SKM-1 treated with dmso at 0.1 percent for 144 hours (cell line): ENCODE results near the gene SLBP.

ENCODE experiments used
- DNase-seq: peaks from one replicate; lab custom pipeline; 2025; ENCODE audit not compliant: unreplicated experiment; lab: John Stamatoyannopoulos, UW

The SLBP gene

DNA sequence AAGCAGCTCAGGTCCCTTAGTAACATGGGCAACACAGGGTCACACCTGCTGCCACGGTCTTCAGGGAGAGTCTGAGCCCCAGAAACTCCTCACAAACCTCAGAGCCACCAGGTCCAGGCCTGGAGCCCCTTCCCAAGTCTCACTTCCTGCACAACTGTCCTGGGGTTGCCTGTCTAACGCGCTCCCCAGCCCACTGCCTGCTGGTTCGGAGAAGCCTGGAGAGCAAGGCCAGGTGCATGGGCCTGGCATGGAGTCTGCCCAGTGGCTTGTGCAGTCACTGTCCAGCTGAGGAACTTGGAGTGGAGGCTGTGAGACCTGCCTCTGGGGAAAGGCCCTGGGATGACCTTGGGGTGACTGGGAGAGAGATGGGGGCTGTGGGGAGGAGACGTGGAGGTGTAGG is 56.0 kb downstream of the SLBP start:
- DNase-seq, result no peak

DNA sequence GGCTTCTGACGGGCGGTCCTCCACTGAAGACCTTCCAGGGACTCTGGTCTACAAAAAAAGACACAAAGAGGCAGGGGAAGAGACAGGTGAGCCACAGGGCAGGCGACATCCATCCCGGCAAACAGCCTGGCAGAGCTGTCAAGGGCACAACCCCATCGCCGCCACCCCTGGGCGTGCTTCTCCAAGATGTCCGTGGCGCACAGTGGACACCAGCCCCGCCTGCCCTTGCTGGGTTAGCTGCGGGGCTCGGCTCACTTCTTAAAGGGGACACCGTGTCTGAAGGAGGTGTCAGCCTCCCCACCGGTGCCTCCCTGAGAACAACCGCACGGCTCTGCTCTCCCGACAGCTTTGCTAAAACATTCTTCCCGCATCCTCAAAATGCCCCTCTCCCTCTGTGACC is 56.4 kb downstream of the SLBP start:
- DNase-seq, result no peak

DNA sequence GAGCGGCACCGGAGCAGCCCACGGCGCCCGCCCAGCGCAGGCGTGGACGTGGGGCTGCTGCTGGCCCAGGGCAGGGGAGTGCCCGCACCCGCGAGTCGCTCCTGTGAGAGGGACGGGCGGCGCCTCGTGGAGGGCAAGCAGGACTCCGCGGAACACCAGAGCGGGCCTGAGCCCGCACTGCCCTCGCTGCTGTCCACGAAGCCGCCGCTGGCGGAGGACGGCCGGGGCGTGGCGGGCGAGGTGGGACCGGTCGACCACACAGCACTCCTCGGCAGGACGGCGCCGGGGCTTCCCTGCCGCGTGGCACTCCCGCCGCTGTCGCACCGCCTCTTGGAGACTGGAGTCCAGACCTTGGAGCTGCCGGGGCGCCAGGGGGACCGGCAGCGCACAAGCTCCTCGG is 57.0 kb downstream of the SLBP start:
- no peak for DNase-seq

DNA sequence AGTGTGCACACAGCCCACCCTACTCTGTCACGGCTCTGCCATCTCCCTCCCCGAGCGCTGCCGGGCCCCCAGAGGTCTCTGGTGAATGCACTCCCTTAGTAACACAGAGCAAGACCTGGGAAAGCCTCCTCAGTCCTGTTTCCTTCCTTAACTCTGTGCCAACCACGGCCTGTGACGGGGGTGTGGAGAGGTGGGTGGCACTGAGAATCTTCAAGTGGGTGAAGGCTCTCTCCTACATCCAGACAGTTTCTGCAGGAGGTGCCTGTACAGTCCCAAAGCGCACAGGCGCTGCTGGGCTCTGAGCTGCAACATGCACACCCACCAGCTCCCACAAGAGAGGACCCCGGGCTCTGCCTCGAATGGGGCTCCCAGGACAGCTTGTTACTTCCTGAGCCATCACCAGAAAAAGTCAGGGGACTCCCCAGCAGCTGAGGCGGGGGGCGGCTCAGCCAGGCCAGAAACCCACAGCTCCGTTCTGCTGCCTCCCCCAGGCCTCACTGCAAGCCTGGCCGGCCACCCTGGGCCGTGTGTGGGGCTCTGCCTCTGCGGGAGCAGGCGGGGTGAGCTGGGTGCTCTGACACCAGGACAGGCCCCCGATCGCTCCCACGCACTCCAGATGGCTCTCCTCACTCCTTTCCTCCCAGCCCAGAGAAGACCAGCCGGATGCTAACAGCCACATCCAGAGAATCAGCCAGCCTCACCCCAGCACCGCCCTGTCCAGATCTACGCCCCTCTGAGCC is 57.7 kb downstream of the SLBP start:
- DNase-seq, result no peak

DNA sequence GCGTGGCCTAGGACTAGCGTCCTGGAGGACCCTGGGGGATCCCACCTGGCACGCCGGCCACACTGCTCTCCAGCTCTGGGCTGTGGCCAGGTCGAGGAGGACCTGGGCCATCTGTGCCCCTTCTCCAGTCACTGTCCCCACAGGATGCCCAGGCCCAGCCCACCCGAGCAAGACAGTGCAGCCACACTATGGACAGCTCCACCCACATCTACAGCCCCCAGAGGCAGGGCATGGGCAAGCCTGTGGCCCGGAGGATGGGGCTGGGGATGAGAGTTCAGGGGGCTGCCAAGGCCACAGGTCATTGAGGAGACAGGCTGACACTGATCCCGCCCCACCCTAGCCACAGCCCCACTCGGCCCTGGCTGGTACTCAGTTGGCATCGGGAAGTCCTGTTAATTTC is 58.3 kb downstream of the SLBP start:
- no peak for DNase-seq

DNA sequence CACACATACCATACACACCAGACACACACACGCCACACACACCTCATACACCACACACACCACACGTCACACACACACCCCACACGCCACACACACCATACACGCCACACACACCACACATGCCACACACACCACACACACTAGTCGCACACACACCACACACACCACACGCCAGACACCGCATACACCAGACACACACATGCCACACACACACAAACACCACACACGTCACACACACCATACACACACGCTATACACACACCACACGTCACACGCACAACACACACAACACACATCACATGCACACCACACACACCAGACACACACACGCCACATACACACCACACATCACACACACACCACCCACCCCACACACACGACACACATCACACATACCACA is 60.0 kb downstream of the SLBP start:
- DNase-seq, result no peak

DNA sequence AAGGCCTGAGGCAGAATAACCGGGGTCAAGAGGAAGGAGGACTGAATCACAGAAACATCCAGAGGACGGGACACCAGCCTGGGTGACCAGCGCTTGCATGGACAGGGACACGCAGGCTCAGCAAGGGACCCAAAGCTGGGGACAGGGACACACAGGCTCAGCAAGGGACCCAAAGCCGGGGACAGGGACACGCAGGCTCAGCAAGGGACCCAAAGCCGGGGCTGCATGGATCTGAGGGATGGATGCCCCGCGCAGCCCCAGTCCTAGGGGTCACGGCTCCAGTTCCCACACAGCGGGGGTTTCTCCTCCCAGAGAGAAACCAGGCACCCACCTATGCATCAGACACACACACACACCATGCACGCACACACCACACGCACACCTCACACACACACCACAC is 60.5 kb downstream of the SLBP start:
- no peak for DNase-seq

DNA sequence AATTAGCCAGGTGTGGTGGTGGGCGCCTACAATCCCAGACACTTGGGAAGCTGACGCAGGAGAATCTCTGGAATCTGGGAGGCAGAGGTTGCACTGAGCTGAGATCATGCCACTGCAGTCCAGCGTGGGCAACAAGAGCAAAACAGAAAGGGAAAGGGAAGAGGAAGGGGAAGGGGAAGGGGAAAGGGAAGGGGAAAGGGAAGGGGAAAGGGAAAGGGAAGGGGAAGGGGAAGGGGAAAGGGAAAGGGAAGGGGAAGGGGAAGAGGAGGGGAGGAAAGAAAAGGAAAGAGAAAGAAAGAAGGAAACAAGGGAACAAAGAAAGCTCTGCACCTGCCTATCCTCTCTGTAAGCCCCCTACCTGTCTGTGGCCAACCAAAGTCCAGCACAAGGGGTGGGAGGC is 63.2 kb downstream of the SLBP start:
- no peak for DNase-seq

DNA sequence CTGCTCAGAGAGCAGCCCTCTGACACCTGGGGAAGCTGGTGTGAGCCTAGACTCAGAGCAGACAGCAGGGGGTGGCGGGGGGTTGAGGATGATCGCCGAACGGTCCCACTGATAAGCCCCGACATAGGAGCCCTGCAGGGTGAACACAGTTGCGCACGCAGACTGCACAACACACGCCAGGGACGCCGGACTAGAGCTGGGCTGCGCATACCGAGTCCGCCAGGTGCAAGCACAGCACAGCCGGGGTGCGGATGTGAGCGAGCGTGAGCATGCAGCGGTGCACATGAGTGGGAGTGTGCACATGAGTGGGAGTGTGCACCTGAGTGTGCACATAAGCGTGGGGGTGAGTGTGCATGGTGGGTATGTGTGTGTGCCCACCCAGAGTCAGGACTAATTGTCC is 64.7 kb downstream of the SLBP start:
- no peak for DNase-seq

DNA sequence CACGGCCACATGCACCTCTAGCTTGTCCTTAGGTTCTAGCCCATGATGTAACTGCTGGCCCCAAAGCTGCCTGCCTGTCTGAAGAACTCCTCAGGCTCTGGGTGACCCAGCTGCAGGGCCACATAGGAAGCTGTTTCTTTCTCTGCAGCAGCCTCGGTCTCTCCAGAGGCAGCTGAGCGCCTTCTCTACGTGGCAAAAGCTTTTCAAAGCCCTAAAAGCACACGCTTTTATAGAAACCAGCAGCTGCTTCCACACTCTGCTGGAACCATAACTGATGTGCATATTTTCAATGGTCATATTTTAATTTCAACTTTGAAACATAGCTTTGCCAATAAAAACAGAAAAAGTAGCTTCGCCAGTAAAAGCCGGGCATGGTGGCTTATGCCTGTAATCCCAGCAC is 65.4 kb downstream of the SLBP start:
- no peak for DNase-seq

DNA sequence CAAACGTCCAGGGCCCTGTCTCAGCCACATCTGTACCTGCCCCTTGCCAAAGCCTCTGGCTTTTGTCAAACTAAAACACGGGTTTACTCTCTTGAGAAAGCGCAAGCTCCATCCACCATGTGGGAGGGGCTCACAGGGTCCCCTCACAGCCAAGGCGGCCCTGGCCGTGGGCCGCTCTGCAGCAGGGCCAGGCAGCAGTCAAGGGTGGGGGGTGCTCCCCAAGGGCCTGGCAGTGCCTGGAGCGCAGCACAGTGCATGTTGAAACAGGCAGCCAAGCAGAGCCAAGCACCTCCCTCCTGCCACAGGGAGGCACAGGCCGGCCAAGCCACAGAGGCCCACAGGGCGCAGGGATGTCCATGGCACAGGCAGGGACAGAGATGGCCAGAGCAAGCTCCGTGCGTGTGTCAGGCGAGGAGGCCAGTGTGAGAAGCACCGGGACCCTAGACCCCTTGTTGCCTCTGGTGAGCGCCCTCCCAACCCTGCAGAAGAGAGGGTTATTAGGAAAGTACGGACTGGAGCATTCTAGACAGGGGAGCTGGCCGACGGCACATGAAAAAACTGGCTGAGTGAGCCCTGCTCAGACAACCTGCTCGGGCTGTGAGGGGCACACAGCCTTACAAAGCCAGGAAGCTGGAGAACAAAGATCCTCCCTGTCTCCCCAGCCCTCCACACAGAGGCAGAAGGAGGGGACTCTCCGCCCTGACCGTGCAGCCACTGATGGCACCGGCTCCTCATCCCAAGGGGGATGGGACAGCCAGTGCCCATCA is 67.0 kb downstream of the SLBP start:
- no peak for DNase-seq

DNA sequence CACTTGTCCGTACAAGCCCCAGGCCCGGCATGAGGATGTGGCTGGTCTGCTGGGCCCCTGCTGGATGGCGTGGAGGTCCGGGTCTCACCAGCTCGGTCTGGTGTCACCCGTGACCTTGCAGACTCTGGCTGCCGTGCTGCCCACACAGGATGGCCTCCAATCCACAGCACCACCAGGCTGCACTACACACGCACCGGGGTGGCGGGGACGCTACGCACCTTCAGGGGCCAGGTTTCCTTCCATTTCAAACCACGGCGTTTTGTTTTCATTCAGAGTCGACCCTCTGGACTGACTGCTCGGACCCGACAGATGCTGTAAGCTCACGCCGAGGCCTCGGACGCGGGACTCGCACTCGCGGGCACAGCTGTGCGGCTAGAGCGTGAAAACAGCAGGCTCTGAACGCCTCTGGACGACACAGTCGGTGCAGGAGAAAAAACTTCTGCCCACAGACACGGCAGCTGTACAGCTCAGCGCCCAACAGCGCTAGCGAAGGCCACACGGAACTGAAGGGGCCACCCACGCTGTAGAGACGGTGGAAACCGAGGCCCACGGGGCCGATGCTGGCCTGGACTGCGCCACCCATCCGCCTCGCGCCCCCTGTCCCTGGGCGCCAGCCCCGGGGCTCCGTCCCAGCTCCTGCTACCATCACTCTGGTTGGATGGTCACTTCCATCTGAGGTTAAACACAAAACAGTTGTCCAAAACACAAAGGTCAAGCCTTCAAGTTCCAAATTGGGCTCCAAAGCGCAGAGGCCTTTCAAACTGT is 68.0 kb downstream of the SLBP start:
- DNase-seq, result no peak
